KMS-11 (cell line): ENCODE measurements around the gene FBXL7.
A peak's percentile ranks its signal among the peaks of the same experiment; 100 is the strongest.

Experiments used
- H2AFZ ChIP-seq: fragments of 200-600 bp; sonication (generic); 2 replicates; pipeline ENCODE4 v1.6.1; 2016; ENCODE audit warnings: antibody characterized with exemption, mixed run types, low read depth
- H3K27ac ChIP-seq: fragments of 200-600 bp; sonication (generic); 2 replicates; pipeline ENCODE4 v1.6.1; 2016; ENCODE audit warnings: mild to moderate bottlenecking, mixed run types
- H3K27me3 ChIP-seq: fragments of 200-600 bp; sonication (generic); 2 replicates; pipeline ENCODE4 v1.6.1; 2017; ENCODE audit warnings: mild to moderate bottlenecking, low read depth, mixed run types, moderate library complexity; ENCODE audit not compliant: insufficient read depth
- H3K36me3 ChIP-seq: fragments of 200-600 bp; sonication (generic); 2 replicates; pipeline ENCODE4 v1.6.1; 2017; ENCODE audit warnings: mild to moderate bottlenecking, mixed run types; ENCODE audit not compliant: insufficient read depth
- H3K4me1 ChIP-seq: fragments of 200-600 bp; sonication (generic); 2 replicates; pipeline ENCODE4 v1.6.1; 2016; ENCODE audit warnings: mild to moderate bottlenecking, low read depth, mixed run types; ENCODE audit not compliant: poor library complexity, severe bottlenecking
- H3K4me2 ChIP-seq: fragments of 200-600 bp; sonication (generic); 2 replicates; pipeline ENCODE4 v1.7.0; 2016; ENCODE audit warnings: mild to moderate bottlenecking, mixed run types
- H3K4me3 ChIP-seq: fragments of 200-600 bp; sonication (generic); IDR thresholded peaks from 2 replicates; pipeline ENCODE4 v1.6.1; 2017; ENCODE audit warnings: low read depth, low read length, mixed read lengths; ENCODE audit not compliant: insufficient read depth
- H3K79me2 ChIP-seq: fragments of 200-600 bp; sonication (generic); 2 replicates; pipeline ENCODE4 v1.6.1; 2016; ENCODE audit warnings: low read depth, mixed run types; ENCODE audit not compliant: insufficient read depth
- H3K9ac ChIP-seq: fragments of 200-600 bp; sonication (generic); 2 replicates; pipeline ENCODE4 v1.6.1; 2016; ENCODE audit warnings: mild to moderate bottlenecking, mixed run types
- H4K20me1 ChIP-seq: fragments of 200-600 bp; sonication (generic); 2 replicates; pipeline ENCODE4 v1.6.1; 2016; ENCODE audit warnings: mild to moderate bottlenecking, mixed run types; ENCODE audit not compliant: insufficient read depth
- CTCF ChIP-seq: fragments of 200-600 bp; sonication (generic); conservative IDR thresholded peaks from 2 replicates; pipeline ENCODE4 v1.6.1; 2017; ENCODE audit warnings: low read depth, mild to moderate bottlenecking, antibody characterized with exemption, low read length, moderate library complexity, mixed read lengths

FBXL7 gene

DNA sequence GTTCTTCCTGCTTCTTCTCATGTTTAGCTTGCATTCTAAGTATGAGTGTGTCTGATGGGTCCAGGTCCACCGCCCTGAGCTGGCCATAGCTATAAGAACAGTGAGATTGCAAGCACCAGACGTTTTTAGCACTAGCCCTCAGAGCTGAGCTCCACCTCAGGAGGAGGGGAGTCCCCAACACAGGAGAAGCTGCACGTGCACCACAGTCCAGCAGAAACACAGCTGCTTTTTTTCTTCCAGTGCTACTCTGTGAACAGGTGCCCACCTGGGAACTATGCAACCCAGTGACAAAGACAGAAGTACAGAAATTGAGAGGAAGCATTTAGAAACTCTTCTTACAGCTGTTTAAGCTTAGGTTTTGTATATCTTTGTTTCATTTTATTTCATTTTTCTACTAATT is 380.2 kb downstream of the FBXL7 start:
- no peaks in the 10 kb centered on the region for H4K20me1 ChIP-seq
- TF ChIP-seq CTCF: no peak
- no peak overlapping the region for H3K4me3 ChIP-seq
- peaks cover 14% of the 10 kb centered on the region for H3K4me1 ChIP-seq
- H3K4me2 ChIP-seq: peak overlapping the region; percentile 27; the same call in 1 of the 2 replicates
- no peak overlapping the region for H2AFZ ChIP-seq
- no peaks in the 10 kb centered on the region for H3K79me2 ChIP-seq
- no peak overlapping the region for H3K9ac ChIP-seq
- H3K27ac ChIP-seq: no peak overlapping the region
- H3K36me3 ChIP-seq: no peaks in the 10 kb centered on the region
- H3K27me3 ChIP-seq: no peaks in the 10 kb centered on the region

DNA sequence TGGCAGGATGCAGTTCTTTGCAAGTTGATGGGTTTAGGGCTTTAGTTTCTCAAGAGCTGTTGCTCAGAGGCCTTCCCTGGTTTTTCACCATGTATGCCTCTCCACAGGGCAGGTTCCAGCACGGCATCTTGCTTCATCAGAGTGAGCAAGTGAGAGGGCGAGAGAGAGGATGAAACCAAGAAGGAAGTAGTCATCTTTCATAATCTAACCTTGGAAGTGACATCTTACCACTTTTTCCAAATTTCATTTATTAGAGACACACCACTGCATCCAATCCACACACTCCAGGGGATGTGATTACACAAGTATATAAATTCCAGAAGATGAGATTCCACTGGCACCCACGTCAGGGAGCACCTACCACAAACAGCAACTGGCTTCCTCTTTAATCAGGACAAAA is 385.2 kb downstream of the FBXL7 start:
- Histone ChIP-seq H2AFZ (no peak overlapping the region), H3K9ac (no peak overlapping the region), H3K4me1 (peaks cover 7% of the 10 kb centered on the region), H3K4me3 (no peak overlapping the region), H3K79me2 (no peaks in the 10 kb centered on the region; the same call in 1 of the 2 replicates), H4K20me1 (no peaks in the 10 kb centered on the region), H3K4me2 (no peak overlapping the region), H3K27me3 (no peaks in the 10 kb centered on the region), H3K36me3 (no peaks in the 10 kb centered on the region), H3K27ac (no peak overlapping the region)
- no peak for TF ChIP-seq CTCF

GRCh38 chr5:15886156-15886555 is 386.2 kb downstream of the FBXL7 start:
- no peak for TF ChIP-seq CTCF
- H3K36me3 ChIP-seq: no peaks in the 10 kb centered on the region
- no peak overlapping the region for H3K4me2 ChIP-seq
- no peaks in the 10 kb centered on the region for H3K4me1 ChIP-seq
- no peak overlapping the region for H3K9ac ChIP-seq
- no peak overlapping the region for H3K27ac ChIP-seq
- H3K4me3 ChIP-seq: no peak overlapping the region
- H3K79me2 ChIP-seq: no peaks in the 10 kb centered on the region; the same call in 1 of the 2 replicates
- H2AFZ ChIP-seq: no peak overlapping the region
- no peaks in the 10 kb centered on the region for H3K27me3 ChIP-seq
- H4K20me1 ChIP-seq: no peaks in the 10 kb centered on the region

- H2AFZ ChIP-seq: no peak overlapping the region
Observed at GRCh38 chr5:15887093-15887492, 387.1 kb downstream of the FBXL7 start.

More at GRCh38 chr5:15887093-15887492, 387.1 kb downstream of the FBXL7 start:
- Histone ChIP-seq H3K27me3 (no peaks in the 10 kb centered on the region), H3K4me2 (no peak overlapping the region), H3K4me3 (no peak overlapping the region), H3K9ac (no peak overlapping the region), H4K20me1 (no peaks in the 10 kb centered on the region), H3K36me3 (no peaks in the 10 kb centered on the region), H3K79me2 (no peaks in the 10 kb centered on the region; the same call in 1 of the 2 replicates), H3K4me1 (no peaks in the 10 kb centered on the region), H3K27ac (no peak overlapping the region)
- no peak for TF ChIP-seq CTCF
